Common myeloid progenitor, CD34-positive (primary cell): ENCODE data around the gene BCAS1.
A peak's percentile ranks its signal among the peaks of the same experiment; 100 is the strongest.

Experiments used
- CTCF ChIA-PET: fragments of 350-600 bp; sonication (Branson Sonifier 250); formaldehyde crosslinking; loops from one replicate; lab custom pipeline; 2021; ENCODE audit warnings: antibody characterized with exemption; lab: Charles Lee
- POLR2A ChIA-PET: fragments of 350-600 bp; sonication (Branson Sonifier 250); formaldehyde crosslinking; loops from one replicate; lab custom pipeline; 2021; ENCODE audit warnings: antibody characterized with exemption; lab: Charles Lee
- DNase-seq, 3 donors: peaks; one replicate each; pipeline versions ENCODE4 v3.0.0 to v3.0.0-alpha.2; 2013
- H3K27ac ChIP-seq, 2 experiments: 1 replicate in 1 of 2; 2 replicates in 1 of 2; pipeline ENCODE4 v1.7.0; 2013; ENCODE audit warnings: inconsistent platforms in 2 of 2, low read length in 2 of 2, mild to moderate bottlenecking in 2 of 2, low read depth in 1 of 2, moderate library complexity in 1 of 2; ENCODE audit not compliant: severe bottlenecking in 2 of 2, insufficient read depth in 1 of 2, poor library complexity in 1 of 2
- H3K27me3 ChIP-seq, 5 experiments: replicated peaks in 2 of 5; 1 replicate in 3 of 5; 2 replicates in 2 of 5; pipeline versions ENCODE4 v1.6.1 to v1.7.0; 2013; ENCODE audit warnings: low read length in 4 of 5, mild to moderate bottlenecking in 2 of 5, moderate library complexity in 2 of 5, inconsistent platforms in 1 of 5; ENCODE audit not compliant: insufficient read depth in 5 of 5, control insufficient read depth in 4 of 5
- H3K36me3 ChIP-seq, 4 experiments: 1 replicate in 2 of 4; 2 replicates in 2 of 4; pipeline versions ENCODE4 v1.6.1 to v1.7.0; 2013; ENCODE audit warnings: low read length in 3 of 4, control low read depth in 1 of 4, mild to moderate bottlenecking in 1 of 4; ENCODE audit not compliant: control insufficient read depth in 4 of 4, insufficient read depth in 4 of 4
- H3K4me1 ChIP-seq, 4 experiments: 1 replicate in 3 of 4; 2 replicates in 1 of 4; pipeline versions ENCODE4 v1.6.1 to v1.7.1; 2013; ENCODE audit warnings: low read length in 3 of 4, mild to moderate bottlenecking in 3 of 4, control low read depth in 1 of 4, inconsistent platforms in 1 of 4, moderate library complexity in 1 of 4; ENCODE audit not compliant: control insufficient read depth in 4 of 4, insufficient read depth in 4 of 4; ENCODE audit errors: control extremely low read depth in 1 of 4
- H3K4me3 ChIP-seq, 7 experiments: 1 replicate in 4 of 7; 2 replicates in 3 of 7; pipeline versions ENCODE4 v1.5.1 to v1.7.0; 2013; ENCODE audit warnings: mild to moderate bottlenecking in 7 of 7, low read length in 6 of 7, moderate library complexity in 6 of 7, inconsistent platforms in 2 of 7, low read depth in 2 of 7, control low read depth in 1 of 7; ENCODE audit not compliant: insufficient read depth in 4 of 7, control insufficient read depth in 1 of 7; ENCODE audit errors: extremely low read depth in 1 of 7
- H3K9me3 ChIP-seq, 5 experiments: 1 replicate in 4 of 5; 2 replicates in 1 of 5; pipeline versions ENCODE4 v1.6.1 to v1.7.1; 2013; ENCODE audit warnings: low read length in 4 of 5, mild to moderate bottlenecking in 2 of 5, inconsistent platforms in 1 of 5, low read depth in 1 of 5, moderate library complexity in 1 of 5; ENCODE audit not compliant: control insufficient read depth in 4 of 5, insufficient read depth in 2 of 5; ENCODE audit errors: control extremely low read depth in 1 of 5
- WGBS: methylation state at CpG from one replicate; pipeline ENCODE4 v1.1.5; 2013; ENCODE audit not compliant: insufficient coverage; 5-methylcytosine and 5-hydroxymethylcytosine counted together

Gene BCAS1

DNA sequence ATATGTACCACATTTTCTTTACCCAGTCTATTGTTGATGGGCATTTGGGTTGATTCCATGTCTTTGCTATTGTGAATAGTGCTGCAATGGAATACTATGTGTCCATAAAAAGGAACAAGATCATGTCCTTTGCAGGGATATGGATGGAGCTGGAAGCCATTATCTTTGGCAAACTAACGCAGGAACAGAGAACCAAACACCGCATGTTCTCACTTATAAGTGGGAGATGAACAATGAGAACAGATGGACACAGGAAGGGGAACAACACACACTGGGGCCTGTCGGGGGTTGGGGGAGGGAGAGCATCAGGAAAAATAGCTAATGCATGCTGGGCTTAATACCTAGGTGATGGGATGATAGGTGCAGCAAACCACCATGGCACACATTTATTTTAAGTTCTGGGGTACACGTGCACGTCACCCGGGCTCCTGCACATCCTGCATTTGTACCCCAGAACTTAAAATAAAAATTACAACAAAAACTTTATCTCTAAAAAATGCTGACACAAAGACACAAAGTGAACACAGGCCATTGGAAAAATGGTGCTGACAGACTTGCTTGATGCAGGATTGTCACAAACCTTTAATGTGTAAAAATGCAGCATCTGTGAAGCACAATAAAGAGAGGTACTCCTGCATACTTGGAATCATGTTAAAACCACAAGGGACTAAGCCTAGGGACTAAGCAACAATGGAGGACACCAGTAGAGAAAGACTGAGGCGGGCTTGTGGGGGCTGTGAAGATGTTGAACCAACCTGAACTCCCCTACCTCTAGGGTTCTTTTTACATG is 48.8 kb downstream of the BCAS1 start:
- 86% methylated on average over 5 of the region's 7 CpGs for WGBS

DNA sequence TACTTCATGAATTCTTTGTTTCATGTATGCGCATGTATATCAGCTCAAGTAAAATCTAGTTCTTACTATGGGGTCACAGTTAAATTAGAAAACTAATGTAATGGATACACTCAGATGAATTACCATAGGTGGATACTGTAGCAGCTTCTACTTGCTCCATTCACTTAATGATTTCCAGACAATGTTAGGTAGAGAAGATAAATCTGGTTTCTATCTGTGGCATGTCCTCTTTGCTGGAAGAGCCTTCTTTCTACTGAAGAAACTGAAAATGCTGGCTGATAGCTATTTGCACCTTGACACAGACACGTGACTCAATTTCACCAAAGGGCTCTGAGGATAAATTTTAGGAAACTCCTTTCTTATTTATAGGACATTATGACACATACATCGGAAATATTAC is 49.5 kb downstream of the BCAS1 start:
- no peaks in the 10 kb centered on the region for H3K27me3 ChIP-seq
- 88% methylated on average over 1 of the region's 3 CpGs for WGBS
- ChIA-PET CTCF (interaction anchor here (1.0 kb wide), 1 partner anchor 41 kb away, joined by 4 read pairs; no protein-coding TSS in a partner anchor), POLR2A (no interaction called here)
- H3K9me3 ChIP-seq: peaks cover 0 to 1% (median 0%) of the 10 kb centered on the region in 5 experiments
- DNase-seq: no peak
- H3K36me3 ChIP-seq: no peaks in the 10 kb centered on the region
- peaks cover 0 to 8% (median 2%) of the 10 kb centered on the region in 4 experiments for H3K4me1 ChIP-seq
- no peak overlapping the region for H3K4me3 ChIP-seq
- no peak overlapping the region for H3K27ac ChIP-seq

More for the DNA sequence above, 48.8 kb downstream of the BCAS1 start:
- H3K27me3 ChIP-seq: no peaks in the 10 kb centered on the region
- peaks cover 0 to 8% (median 2%) of the 10 kb centered on the region in 4 experiments for H3K4me1 ChIP-seq
- H3K27ac ChIP-seq: no peak overlapping the region
- peaks cover 0 to 1% (median 0%) of the 10 kb centered on the region in 5 experiments for H3K9me3 ChIP-seq
- H3K4me3 ChIP-seq: no peak overlapping the region
- ChIA-PET CTCF (interaction anchor here (1.0 kb wide), 1 partner anchor 40 kb away, joined by 4 read pairs; no protein-coding TSS in a partner anchor), POLR2A (no interaction called here)
- no peaks in the 10 kb centered on the region for H3K36me3 ChIP-seq
- DNase-seq: no peak

DNA sequence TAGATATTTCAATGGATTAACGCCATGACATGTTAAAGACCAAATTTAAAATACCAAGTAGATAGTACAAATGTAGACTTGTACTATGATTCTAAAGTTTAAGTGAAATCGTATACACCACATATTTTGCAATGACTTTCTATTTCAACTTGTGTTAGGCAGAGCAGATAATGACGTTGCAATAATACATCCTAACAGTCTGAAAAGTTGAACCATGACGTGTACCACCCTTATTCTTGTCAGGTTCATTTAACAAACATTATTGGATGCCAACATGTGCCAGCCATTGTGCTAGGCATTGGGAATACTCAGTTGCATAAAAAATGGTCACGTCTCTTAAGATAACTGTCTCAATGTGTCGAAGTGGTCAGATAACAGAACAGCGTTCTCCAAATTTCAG is 50.0 kb downstream of the BCAS1 start:
- no peak for DNase-seq
- POLR2A ChIA-PET: no interaction called here
- no peak overlapping the region for H3K4me3 ChIP-seq
- H3K4me1 ChIP-seq: peaks cover 0 to 8% (median 2%) of the 10 kb centered on the region in 4 experiments
- CTCF ChIA-PET: interaction anchor here (1.0 kb wide), 1 partner anchor 42 kb away, joined by 4 read pairs; no protein-coding TSS in a partner anchor
- H3K36me3 ChIP-seq: no peaks in the 10 kb centered on the region
- no peak overlapping the region for H3K27ac ChIP-seq
- H3K9me3 ChIP-seq: peaks cover 0 to 1% (median 0%) of the 10 kb centered on the region in 5 experiments
- H3K27me3 ChIP-seq: no peaks in the 10 kb centered on the region
- 94% methylated on average over 4 of the region's 7 CpGs for WGBS

DNA sequence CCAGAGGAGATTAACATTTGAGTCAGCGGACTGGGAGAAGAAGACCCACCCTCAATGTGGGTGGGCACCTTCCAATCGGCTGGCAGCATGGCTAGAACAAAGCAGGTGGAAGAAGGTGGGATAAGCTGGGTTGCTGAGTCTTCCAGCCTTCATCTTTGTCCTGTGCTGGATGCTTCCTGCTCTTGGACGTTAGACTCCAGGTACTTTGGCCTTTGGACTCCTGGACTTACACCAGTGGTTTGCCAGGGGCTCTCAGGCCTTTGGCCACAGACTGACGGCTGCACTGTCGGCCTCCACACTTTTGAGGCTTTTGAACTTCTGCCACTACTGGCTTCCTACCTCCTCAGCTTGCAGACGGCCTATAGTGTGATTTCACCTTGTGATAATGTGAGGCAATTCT is 50.8 kb downstream of the BCAS1 start:
- no peak overlapping the region for H3K4me3 ChIP-seq
- H3K4me1 ChIP-seq: peaks cover 0 to 8% (median 2%) of the 10 kb centered on the region in 4 experiments
- peaks cover 0 to 1% (median 0%) of the 10 kb centered on the region in 5 experiments for H3K9me3 ChIP-seq
- POLR2A ChIA-PET: no interaction called here
- WGBS: 94% methylated on average over 3 of the region's 6 CpGs
- H3K27me3 ChIP-seq: no peaks in the 10 kb centered on the region
- H3K27ac ChIP-seq: no peak overlapping the region
- no peak for DNase-seq
- no peaks in the 10 kb centered on the region for H3K36me3 ChIP-seq
- CTCF ChIA-PET: no interaction called here

DNA sequence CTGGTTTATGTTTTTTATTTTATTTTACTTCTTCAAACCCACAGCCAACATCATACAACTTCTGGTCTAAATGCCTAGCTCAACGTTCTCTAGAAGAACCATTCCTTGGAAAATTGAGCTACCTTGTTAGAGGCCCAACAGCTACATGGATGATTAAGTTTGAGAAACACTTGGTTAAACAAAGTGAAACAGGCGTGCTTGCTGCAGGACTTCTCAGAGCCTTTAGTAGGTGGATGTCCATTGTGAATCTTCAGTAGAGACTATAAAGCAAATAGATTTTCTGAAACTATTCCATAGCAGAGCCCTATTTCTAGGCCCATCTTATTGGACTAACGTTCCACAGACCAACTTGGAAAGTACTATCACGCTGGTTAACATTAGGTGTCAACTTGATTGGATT is 51.3 kb downstream of the BCAS1 start:
- ChIA-PET CTCF (no interaction called here), POLR2A (no interaction called here)
- H3K36me3 ChIP-seq: no peaks in the 10 kb centered on the region
- 100% methylated on average over 2 of the region's 4 CpGs for WGBS
- H3K9me3 ChIP-seq: peaks cover 0 to 1% (median 0%) of the 10 kb centered on the region in 5 experiments
- H3K27ac ChIP-seq: no peak overlapping the region
- no peak overlapping the region for H3K4me3 ChIP-seq
- no peaks in the 10 kb centered on the region for H3K27me3 ChIP-seq
- peaks cover 0 to 8% (median 2%) of the 10 kb centered on the region in 4 experiments for H3K4me1 ChIP-seq
- DNase-seq: no peak

DNA sequence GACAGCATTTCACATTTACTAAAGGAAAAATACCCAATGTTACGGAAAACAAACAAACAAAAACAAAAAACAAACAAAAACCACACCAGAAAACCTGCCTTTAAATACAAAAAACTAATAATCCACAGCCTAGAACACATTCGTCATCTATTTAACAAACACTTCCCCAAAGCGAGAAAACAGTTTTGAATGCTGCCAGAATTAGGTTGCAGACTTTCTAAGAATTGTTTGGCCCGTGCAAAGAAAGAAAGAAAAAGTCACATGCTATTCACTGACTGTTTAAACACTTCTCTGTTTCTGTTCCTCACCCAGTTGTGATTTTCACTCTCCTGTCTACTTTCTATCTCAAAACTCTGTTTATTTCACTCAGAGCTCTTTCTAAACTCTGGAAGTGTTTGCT is 52.5 kb downstream of the BCAS1 start:
- H3K36me3 ChIP-seq: no peaks in the 10 kb centered on the region
- 29% methylated on average over 4 of the region's 4 CpGs for WGBS
- H3K27ac ChIP-seq: no peak overlapping the region
- ChIA-PET POLR2A (no interaction called here), CTCF (no interaction called here)
- peak in 2 of 3 donors; percentile 34 to 35 for DNase-seq
- no peak overlapping the region for H3K4me3 ChIP-seq
- H3K9me3 ChIP-seq: no peaks in the 10 kb centered on the region
- peaks cover 0 to 8% (median 2%) of the 10 kb centered on the region in 4 experiments for H3K4me1 ChIP-seq
- no peaks in the 10 kb centered on the region for H3K27me3 ChIP-seq

DNA sequence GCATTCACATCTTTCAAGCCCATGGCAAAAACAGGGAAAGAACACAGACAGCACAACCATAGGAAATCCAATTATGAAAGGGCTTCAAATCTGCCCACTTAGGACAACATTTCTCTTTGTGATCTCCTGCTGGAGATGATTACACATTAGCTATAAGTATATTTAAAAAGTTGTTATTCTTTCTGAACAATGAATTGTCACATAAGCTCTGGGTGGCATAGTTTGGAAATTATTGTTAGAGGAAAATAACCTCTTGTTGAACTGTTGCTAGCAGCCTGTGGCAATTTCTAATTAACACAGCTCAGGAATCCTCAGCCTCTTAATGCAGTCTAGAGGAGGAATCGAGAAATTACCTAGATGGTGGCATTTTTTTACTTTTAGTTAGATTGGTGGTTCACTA is 54.9 kb downstream of the BCAS1 start:
- no peaks in the 10 kb centered on the region for H3K36me3 ChIP-seq
- peaks cover 0 to 8% (median 2%) of the 10 kb centered on the region in 4 experiments for H3K4me1 ChIP-seq
- WGBS: no CpG with 5 or more reads among the region's 1 CpG
- DNase-seq: no peak
- no peaks in the 10 kb centered on the region for H3K27me3 ChIP-seq
- H3K4me3 ChIP-seq: no peak overlapping the region
- H3K9me3 ChIP-seq: no peaks in the 10 kb centered on the region
- CTCF ChIA-PET: no interaction called here
- POLR2A ChIA-PET: no interaction called here
- H3K27ac ChIP-seq: no peak overlapping the region
